ENCODE results near the gene PKM.
A peak's percentile ranks its signal among the peaks of the same experiment; 100 is the strongest.

The PKM gene

GRCh38 chr15:72200395-72201237 lies 30.4 kb downstream of the PKM start:
- no peak for DNase-seq (ENCODE audit: extremely low read depth, low read depth)
- TF ChIP-seq, protein P1, sequence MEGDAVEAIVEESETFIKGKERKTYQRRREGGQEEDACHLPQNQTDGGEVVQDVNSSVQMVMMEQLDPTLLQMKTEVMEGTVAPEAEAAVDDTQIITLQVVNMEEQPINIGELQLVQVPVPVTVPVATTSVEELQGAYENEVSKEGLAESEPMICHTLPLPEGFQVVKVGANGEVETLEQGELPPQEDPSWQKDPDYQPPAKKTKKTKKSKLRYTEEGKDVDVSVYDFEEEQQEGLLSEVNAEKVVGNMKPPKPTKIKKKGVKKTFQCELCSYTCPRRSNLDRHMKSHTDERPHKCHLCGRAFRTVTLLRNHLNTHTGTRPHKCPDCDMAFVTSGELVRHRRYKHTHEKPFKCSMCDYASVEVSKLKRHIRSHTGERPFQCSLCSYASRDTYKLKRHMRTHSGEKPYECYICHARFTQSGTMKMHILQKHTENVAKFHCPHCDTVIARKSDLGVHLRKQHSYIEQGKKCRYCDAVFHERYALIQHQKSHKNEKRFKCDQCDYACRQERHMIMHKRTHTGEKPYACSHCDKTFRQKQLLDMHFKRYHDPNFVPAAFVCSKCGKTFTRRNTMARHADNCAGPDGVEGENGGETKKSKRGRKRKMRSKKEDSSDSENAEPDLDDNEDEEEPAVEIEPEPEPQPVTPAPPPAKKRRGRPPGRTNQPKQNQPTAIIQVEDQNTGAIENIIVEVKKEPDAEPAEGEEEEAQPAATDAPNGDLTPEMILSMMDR (IDR thresholded peaks at IDR 0.05; ENCODE audit: low read depth, low read length): no peak

- DNase-seq (ENCODE audit: extremely low read depth, low read depth): peak; percentile 36
- TF ChIP-seq, protein P1 (IDR thresholded peaks at IDR 0.05; ENCODE audit: low read depth, low read length): peak; percentile 95
Observed at GRCh38 chr15:72199721-72200212, 31.2 kb downstream of the PKM start.

DNA sequence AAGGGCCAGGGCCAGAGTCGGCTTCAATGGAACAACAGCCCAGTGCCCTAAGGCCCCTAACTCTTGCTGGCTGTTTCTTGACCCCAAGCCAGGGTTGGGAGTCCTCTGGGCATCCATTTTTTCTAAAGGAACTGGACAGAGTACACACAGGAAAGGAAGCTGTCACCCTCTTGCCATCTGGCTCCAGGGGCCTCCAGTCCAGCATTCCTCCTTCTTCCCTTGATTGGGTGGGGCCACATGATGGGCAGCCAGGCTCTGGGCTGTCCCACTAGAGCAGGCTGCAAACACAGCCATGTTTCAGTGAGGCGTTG lies 31.8 kb downstream of the PKM start:
- TF ChIP-seq, protein P1 (IDR thresholded peaks at IDR 0.05; ENCODE audit: low read depth, low read length): no peak
- DNase-seq (ENCODE audit: extremely low read depth, low read depth): no peak

- TF ChIP-seq, protein P1 (IDR thresholded peaks at IDR 0.05; ENCODE audit: low read depth, low read length): no peak
- DNase-seq (ENCODE audit: extremely low read depth, low read depth): no peak
Observed at GRCh38 chr15:72198356-72199204, 32.4 kb downstream of the PKM start.

DNA sequence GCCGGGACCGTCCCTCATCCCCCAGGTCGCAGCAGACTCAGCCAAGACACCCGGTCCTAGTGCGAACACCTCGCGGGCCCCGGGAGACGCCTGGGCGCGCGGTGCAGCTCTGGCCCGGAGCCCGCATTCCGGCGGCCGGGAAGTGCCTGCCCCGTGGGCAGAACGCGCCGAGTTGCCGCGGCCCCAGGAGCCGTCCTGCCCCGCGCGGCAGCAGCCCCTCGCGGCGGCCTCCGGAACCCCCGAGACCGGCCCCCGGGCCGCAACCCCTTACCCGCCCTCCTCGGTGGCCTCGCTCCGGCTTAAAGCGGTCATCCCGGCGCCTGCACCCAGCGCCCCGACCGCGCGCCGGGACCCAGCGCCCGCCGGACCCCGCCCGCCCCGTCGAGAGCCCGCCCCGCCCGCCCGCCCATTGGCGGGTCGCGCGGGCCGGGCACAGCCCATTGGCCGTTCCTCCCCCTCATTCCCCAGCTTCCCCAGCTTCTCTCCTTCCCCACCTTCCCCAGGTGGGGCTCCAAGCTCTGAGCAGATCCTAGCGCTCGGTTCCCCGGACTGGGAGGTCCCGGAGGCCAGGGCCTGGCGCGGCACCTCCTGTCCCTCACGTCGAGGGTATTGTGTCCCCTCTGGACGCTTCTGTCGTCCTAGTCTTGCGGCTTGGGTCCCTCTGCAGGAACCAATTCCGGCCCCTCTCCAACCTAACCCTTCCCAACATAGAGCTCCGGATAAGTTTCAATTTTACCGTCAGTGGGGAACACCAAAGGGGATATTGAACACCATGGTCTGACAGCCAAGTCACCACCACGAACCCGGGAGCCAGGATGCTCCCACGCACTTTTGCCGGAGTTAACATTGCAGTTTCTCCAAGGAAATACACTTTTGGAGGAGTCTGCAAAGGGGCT lies 33.3 kb downstream of the PKM start, which contains the start of gene GRAMD2A:
Gene GRAMD2A, minus strand, starts transcription at position 328 of the 896 bp plus-strand sequence.
- TF ChIP-seq, protein P1 (IDR thresholded peaks at IDR 0.05; ENCODE audit: low read depth, low read length): no peak
- DNase-seq (ENCODE audit: extremely low read depth, low read depth): no peak

DNA sequence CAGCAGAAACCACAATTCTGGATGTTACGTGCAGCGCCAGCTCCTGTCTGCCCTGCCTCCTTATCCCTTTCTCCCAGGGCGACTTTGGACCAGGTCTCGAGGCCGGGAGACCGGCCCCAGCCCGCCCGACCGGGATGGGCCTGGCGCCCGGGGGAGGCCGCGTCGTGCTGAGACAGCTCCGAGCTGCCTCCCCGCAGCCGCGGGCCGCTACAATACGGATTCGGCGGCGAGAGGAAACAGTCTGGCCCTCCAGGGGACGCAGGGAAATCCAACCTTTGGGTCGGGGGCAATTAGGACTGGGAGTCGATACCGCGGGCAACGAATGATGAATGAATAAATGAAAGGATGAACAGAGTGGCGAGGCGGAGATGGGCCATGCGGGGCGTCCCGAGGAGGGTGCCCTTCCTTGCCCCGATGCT lies 33.9 kb downstream of the PKM start:
- TF ChIP-seq, protein P1 (IDR thresholded peaks at IDR 0.05; ENCODE audit: low read depth, low read length): no peak

More for the DNA sequence above, 33.9 kb downstream of the PKM start:
- DNase-seq (ENCODE audit: extremely low read depth, low read depth): no peak

Data from AG09319 (cell line).